ENCODE measurements around the gene ABCB7.
"Not testable (repeated sequence)": the region's sequence is repeated elsewhere in the genome, so short reads cannot be mapped to it uniquely, and the experiment has no call there.

DNA sequence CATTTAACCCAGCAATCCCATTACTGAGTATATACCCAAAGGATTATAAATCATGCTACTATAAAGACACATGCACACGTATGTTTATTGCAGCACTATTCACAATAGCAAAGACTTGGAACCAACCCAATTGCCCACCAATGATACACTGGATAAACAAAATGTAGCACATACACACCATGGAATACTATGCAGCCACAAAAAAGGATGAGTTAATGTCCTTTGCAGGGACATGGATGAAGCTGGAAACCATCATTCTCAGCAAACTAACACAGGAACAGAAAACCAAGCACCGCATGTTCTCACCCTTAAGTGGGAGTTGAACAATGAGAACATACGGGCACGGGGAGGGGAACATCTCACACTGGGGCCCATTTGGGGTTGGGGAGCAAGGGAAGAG, 27.0 kb downstream of the ABCB7 start:
- not testable (repeated sequence) for TF ChIP-seq EZH2, EZH2phosphoT487 (IDR thresholded peaks at IDR 0.05)
- TF ChIP-seq, protein P1, sequence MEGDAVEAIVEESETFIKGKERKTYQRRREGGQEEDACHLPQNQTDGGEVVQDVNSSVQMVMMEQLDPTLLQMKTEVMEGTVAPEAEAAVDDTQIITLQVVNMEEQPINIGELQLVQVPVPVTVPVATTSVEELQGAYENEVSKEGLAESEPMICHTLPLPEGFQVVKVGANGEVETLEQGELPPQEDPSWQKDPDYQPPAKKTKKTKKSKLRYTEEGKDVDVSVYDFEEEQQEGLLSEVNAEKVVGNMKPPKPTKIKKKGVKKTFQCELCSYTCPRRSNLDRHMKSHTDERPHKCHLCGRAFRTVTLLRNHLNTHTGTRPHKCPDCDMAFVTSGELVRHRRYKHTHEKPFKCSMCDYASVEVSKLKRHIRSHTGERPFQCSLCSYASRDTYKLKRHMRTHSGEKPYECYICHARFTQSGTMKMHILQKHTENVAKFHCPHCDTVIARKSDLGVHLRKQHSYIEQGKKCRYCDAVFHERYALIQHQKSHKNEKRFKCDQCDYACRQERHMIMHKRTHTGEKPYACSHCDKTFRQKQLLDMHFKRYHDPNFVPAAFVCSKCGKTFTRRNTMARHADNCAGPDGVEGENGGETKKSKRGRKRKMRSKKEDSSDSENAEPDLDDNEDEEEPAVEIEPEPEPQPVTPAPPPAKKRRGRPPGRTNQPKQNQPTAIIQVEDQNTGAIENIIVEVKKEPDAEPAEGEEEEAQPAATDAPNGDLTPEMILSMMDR (IDR thresholded peaks at IDR 0.05): not testable (repeated sequence)
